ENCODE data around the gene RPA1. TPM values are rescaled to one million over a fixed set of nuclear protein-coding genes. Genes with fewer than 3 reads are reported as not detected.

RPA1 gene
- polyA plus RNA-seq, 1 donor from 2014 or later: 8.4 TPM

GRCh38 chr17:1883536-1883935 is 53.7 kb downstream of the RPA1 start:
- Histone ChIP-seq H3F3A (ENCODE audit: insufficient read depth, low read length, poor library complexity, severe bottlenecking) (no peaks in the 10 kb centered on the region), H3K9me2 (ENCODE audit: insufficient read depth, low read length) (no peaks in the 10 kb centered on the region), H4K20me1 (ENCODE audit: insufficient read depth) (no peaks in the 10 kb centered on the region), H3K4me2 (ENCODE audit: low read length) (no peak overlapping the region), H3K27ac (ENCODE audit: low read length) (no peak overlapping the region), H3K4me3 (ENCODE audit: low read length) (no peak overlapping the region), H3K9ac (ENCODE audit: low read length) (no peak overlapping the region), H3K27me3 (ENCODE audit: insufficient read depth, low read depth, low read length) (no peaks in the 10 kb centered on the region), H3K79me2 (replicated peaks; ENCODE audit: insufficient read depth, low read length) (no peaks in the 10 kb centered on the region), H2AFZ (ENCODE audit: low read depth, low read length) (no peak overlapping the region), H3K9me3 (ENCODE audit: low read length) (no peaks in the 10 kb centered on the region), H3K36me3 (ENCODE audit: insufficient read depth, low read length) (peaks cover 5% of the 10 kb centered on the region)
- no peak for TF ChIP-seq EZH2 (IDR thresholded peaks at IDR 0.05; ENCODE audit: borderline replicate concordance, insufficient read depth, low read length, poor library complexity, severe bottlenecking)
- TF ChIP-seq EP300 (conservative IDR thresholded peaks at IDR 0.05; ENCODE audit: poor library complexity, severe bottlenecking): no peak
- TF ChIP-seq RAD21 (conservative IDR thresholded peaks at IDR 0.05): no peak
- no peak for TF ChIP-seq TAF1 (IDR thresholded peaks at IDR 0.05; ENCODE audit: low read depth)
- TF ChIP-seq REST (IDR thresholded peaks at IDR 0.05; ENCODE audit: borderline replicate concordance): no peak
- TF ChIP-seq POLR2AphosphoS5 (IDR thresholded peaks at IDR 0.05): no peak
- TF ChIP-seq SMC3 (conservative IDR thresholded peaks at IDR 0.05; ENCODE audit: poor library complexity): no peak
- TF ChIP-seq MXI1 (conservative IDR thresholded peaks at IDR 0.05; ENCODE audit: poor library complexity, severe bottlenecking): no peak
- TF ChIP-seq CTCF (IDR thresholded peaks at IDR 0.05; ENCODE audit: poor library complexity, severe bottlenecking): no peak

DNA sequence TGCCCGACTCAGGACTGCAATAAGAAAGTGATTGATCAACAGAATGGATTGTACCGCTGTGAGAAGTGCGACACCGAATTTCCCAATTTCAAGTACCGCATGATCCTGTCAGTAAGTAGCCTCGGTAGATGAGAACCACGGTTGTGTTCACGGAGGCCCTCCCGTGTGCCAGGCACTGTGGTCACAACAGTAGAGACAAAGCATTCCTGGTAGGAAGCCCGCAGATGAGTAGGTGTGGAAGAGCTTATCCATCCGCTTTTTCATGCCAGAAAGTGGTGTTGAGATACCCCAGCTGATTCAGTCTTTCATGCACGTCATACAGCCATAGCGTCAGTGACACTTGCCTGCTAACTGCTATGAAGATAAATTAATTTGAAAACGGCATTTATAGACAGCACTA is 58.9 kb downstream of the RPA1 start:
- H3K9ac ChIP-seq (ENCODE audit: low read length): no peak overlapping the region
- H3K9me3 ChIP-seq (ENCODE audit: low read length): no peaks in the 10 kb centered on the region
- H4K20me1 ChIP-seq (ENCODE audit: insufficient read depth): no peaks in the 10 kb centered on the region
- H2AFZ ChIP-seq (ENCODE audit: low read depth, low read length): no peak overlapping the region
- H3K4me2 ChIP-seq (ENCODE audit: low read length): no peak overlapping the region
- no peaks in the 10 kb centered on the region for H3K27me3 ChIP-seq (ENCODE audit: insufficient read depth, low read depth, low read length)
- no peaks in the 10 kb centered on the region for H3F3A ChIP-seq (ENCODE audit: insufficient read depth, low read length, poor library complexity, severe bottlenecking)
- peaks cover 5% of the 10 kb centered on the region for H3K36me3 ChIP-seq (ENCODE audit: insufficient read depth, low read length)
- TF ChIP-seq RAD21 (conservative IDR thresholded peaks at IDR 0.05) (no peak), EZH2 (IDR thresholded peaks at IDR 0.05; ENCODE audit: borderline replicate concordance, insufficient read depth, low read length, poor library complexity, severe bottlenecking) (no peak), POLR2AphosphoS5 (IDR thresholded peaks at IDR 0.05) (no peak), CTCF (IDR thresholded peaks at IDR 0.05; ENCODE audit: poor library complexity, severe bottlenecking) (no peak), REST (IDR thresholded peaks at IDR 0.05; ENCODE audit: borderline replicate concordance) (no peak), SMC3 (conservative IDR thresholded peaks at IDR 0.05; ENCODE audit: poor library complexity) (no peak), EP300 (conservative IDR thresholded peaks at IDR 0.05; ENCODE audit: poor library complexity, severe bottlenecking) (no peak), MXI1 (conservative IDR thresholded peaks at IDR 0.05; ENCODE audit: poor library complexity, severe bottlenecking) (no peak), TAF1 (IDR thresholded peaks at IDR 0.05; ENCODE audit: low read depth) (no peak)
- no peak overlapping the region for H3K4me3 ChIP-seq (ENCODE audit: low read length)
- H3K9me2 ChIP-seq (ENCODE audit: insufficient read depth, low read length): no peaks in the 10 kb centered on the region
- H3K79me2 ChIP-seq (replicated peaks; ENCODE audit: insufficient read depth, low read length): no peaks in the 10 kb centered on the region
- H3K27ac ChIP-seq (ENCODE audit: low read length): no peak overlapping the region

Measured in neural cell (in vitro differentiated cells).